ENCODE data around the gene LLPH.

DNA sequence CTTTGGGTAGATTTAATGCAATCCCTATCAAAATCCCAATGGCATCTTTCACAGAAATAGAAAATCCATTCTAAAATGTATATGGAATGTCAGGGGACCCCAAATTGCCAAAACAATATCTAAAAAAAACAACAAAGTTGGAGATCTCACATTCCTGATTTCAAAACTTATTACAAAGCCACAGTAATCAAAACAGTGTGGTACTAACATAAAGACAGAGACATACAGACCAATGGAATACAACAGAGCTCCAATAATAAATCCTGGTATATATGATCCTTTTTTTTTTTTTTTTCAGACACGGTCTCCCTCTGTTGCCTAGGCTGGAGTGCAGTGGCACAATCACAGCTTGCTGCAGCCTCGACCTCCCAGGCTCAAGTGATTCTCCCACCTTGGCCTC, 34.6 kb upstream of the LLPH start:
- TF ChIP-seq, protein P1, sequence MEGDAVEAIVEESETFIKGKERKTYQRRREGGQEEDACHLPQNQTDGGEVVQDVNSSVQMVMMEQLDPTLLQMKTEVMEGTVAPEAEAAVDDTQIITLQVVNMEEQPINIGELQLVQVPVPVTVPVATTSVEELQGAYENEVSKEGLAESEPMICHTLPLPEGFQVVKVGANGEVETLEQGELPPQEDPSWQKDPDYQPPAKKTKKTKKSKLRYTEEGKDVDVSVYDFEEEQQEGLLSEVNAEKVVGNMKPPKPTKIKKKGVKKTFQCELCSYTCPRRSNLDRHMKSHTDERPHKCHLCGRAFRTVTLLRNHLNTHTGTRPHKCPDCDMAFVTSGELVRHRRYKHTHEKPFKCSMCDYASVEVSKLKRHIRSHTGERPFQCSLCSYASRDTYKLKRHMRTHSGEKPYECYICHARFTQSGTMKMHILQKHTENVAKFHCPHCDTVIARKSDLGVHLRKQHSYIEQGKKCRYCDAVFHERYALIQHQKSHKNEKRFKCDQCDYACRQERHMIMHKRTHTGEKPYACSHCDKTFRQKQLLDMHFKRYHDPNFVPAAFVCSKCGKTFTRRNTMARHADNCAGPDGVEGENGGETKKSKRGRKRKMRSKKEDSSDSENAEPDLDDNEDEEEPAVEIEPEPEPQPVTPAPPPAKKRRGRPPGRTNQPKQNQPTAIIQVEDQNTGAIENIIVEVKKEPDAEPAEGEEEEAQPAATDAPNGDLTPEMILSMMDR (conservative IDR thresholded peaks at IDR 0.05; ENCODE audit: low read length): no peak
- TF ChIP-seq EZH2phosphoT487 (IDR thresholded peaks at IDR 0.05; ENCODE audit: borderline replicate concordance): no peak

Data from Loucy (cell line).